GM12878 (cell line): ENCODE data around the gene EFNA2.

ENCODE experiments used
- CHD4 ChIP-seq: fragments of 200-600 bp; sonication (generic); IDR thresholded peaks from 2 replicates; pipeline ENCODE4 v1.6.1; 2016; ENCODE audit warnings: mild to moderate bottlenecking
- CTCF ChIP-seq, 3 experiments: IDR thresholded peaks in 2 of 3; conservative IDR thresholded peaks in 1 of 3; 2 replicates each; pipeline ENCODE4 v1.5.1; 2011; ENCODE audit warnings: low read depth in 3 of 3, low read length in 3 of 3, mild to moderate bottlenecking in 3 of 3, control low read depth in 2 of 3, moderate library complexity in 2 of 3, inconsistent platforms in 1 of 3, mixed read lengths in 1 of 3; ENCODE audit not compliant: control insufficient read depth in 2 of 3, insufficient read depth in 1 of 3; ENCODE audit errors: extremely low read depth in 1 of 3
- EZH2 ChIP-seq: IDR thresholded peaks from 2 replicates; pipeline ENCODE4 v1.6.1; 2012; ENCODE audit warnings: low read depth, mild to moderate bottlenecking, control low read depth, inconsistent platforms, low read length, borderline replicate concordance; ENCODE audit not compliant: control insufficient read depth
- IRF3 ChIP-seq: fragments of 450-650 bp; IDR thresholded peaks from 2 replicates; pipeline ENCODE4 v1.6.1; 2014; ENCODE audit warnings: mild to moderate bottlenecking
- NFYB ChIP-seq: IDR thresholded peaks from 2 replicates; pipeline ENCODE4 v1.6.1; 2011; ENCODE audit warnings: low read depth, mild to moderate bottlenecking, low read length, improper control_type of control experiment, moderate library complexity; ENCODE audit not compliant: insufficient read depth
- NR2C1 ChIP-seq: fragments of 450-650 bp; IDR thresholded peaks from 2 replicates; pipeline ENCODE4 v1.6.1; 2017; ENCODE audit warnings: antibody characterized with exemption, mild to moderate bottlenecking, moderate library complexity
- NRF1 ChIP-seq: conservative IDR thresholded peaks from 2 replicates; pipeline ENCODE4 v1.6.1; 2011; ENCODE audit warnings: mild to moderate bottlenecking, low read depth, low read length, improper control_type of control experiment
- POLR2AphosphoS2 ChIP-seq: IDR thresholded peaks from 2 replicates; pipeline ENCODE4 v1.6.1; 2011; ENCODE audit warnings: low read depth, mild to moderate bottlenecking, low read length, improper control_type of control experiment, moderate library complexity
- REST ChIP-seq: IDR thresholded peaks from 2 replicates; pipeline ENCODE4 v1.6.1; 2012; ENCODE audit warnings: mild to moderate bottlenecking, low read depth, low read length
- RFX5 ChIP-seq: IDR thresholded peaks from 2 replicates; pipeline ENCODE4 v1.6.1; 2011; ENCODE audit warnings: low read depth, low read length, improper control_type of control experiment
- SUZ12 ChIP-seq: fragments of 200-600 bp; sonication (generic); IDR thresholded peaks from one replicate; pipeline ENCODE4 v1.6.1; 2018; ENCODE audit warnings: antibody characterized with exemption, mild to moderate bottlenecking; ENCODE audit not compliant: unreplicated experiment
- TF ChIP-seq, protein P1 (sequence below): IDR thresholded peaks from 2 replicates; pipeline ENCODE4 v1.6.1; 2012; ENCODE audit warnings: improper control_type of control experiment, low read depth, low read length; ENCODE audit not compliant: insufficient replicate concordance

- TF ChIP-seq CTCF (IDR thresholded peaks at IDR 0.05 in 2 of 3, conservative IDR thresholded peaks at IDR 0.05 in 1 of 3; ENCODE audit: control insufficient read depth in 2 of 3, extremely low read depth in 1 of 3, insufficient read depth in 1 of 3, low read depth in 3 of 3, low read length in 3 of 3) (0 out of 6 replicates have a peak, but pooled peaks of 1 of the 3 experiments have one; percentile 4), POLR2AphosphoS2 (no peak), SUZ12 (no peak), EZH2 (no peak), NRF1 (no peak), CHD4 (no peak), IRF3 (no peak), NR2C1 (no peak), NFYB (no peak), REST (no peak), RFX5 (no peak)
- TF ChIP-seq, protein P1, sequence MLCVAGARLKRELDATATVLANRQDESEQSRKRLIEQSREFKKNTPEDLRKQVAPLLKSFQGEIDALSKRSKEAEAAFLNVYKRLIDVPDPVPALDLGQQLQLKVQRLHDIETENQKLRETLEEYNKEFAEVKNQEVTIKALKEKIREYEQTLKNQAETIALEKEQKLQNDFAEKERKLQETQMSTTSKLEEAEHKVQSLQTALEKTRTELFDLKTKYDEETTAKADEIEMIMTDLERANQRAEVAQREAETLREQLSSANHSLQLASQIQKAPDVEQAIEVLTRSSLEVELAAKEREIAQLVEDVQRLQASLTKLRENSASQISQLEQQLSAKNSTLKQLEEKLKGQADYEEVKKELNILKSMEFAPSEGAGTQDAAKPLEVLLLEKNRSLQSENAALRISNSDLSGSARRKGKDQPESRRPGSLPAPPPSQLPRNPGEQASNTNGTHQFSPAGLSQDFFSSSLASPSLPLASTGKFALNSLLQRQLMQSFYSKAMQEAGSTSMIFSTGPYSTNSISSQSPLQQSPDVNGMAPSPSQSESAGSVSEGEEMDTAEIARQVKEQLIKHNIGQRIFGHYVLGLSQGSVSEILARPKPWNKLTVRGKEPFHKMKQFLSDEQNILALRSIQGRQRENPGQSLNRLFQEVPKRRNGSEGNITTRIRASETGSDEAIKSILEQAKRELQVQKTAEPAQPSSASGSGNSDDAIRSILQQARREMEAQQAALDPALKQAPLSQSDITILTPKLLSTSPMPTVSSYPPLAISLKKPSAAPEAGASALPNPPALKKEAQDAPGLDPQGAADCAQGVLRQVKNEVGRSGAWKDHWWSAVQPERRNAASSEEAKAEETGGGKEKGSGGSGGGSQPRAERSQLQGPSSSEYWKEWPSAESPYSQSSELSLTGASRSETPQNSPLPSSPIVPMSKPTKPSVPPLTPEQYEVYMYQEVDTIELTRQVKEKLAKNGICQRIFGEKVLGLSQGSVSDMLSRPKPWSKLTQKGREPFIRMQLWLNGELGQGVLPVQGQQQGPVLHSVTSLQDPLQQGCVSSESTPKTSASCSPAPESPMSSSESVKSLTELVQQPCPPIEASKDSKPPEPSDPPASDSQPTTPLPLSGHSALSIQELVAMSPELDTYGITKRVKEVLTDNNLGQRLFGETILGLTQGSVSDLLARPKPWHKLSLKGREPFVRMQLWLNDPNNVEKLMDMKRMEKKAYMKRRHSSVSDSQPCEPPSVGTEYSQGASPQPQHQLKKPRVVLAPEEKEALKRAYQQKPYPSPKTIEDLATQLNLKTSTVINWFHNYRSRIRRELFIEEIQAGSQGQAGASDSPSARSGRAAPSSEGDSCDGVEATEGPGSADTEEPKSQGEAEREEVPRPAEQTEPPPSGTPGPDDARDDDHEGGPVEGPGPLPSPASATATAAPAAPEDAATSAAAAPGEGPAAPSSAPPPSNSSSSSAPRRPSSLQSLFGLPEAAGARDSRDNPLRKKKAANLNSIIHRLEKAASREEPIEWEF = no peak
These were observed 4.0 kb downstream of the EFNA2 start for GRCh38 chr19:1289686-1290025.
